ENCODE data around the gene ARHGAP29.

ARHGAP29 gene

GRCh38 chr1:94234615-94235014, 2.8 kb downstream of the ARHGAP29 start:
- DNase-seq (ENCODE audit: low read depth), result no peak

DNA sequence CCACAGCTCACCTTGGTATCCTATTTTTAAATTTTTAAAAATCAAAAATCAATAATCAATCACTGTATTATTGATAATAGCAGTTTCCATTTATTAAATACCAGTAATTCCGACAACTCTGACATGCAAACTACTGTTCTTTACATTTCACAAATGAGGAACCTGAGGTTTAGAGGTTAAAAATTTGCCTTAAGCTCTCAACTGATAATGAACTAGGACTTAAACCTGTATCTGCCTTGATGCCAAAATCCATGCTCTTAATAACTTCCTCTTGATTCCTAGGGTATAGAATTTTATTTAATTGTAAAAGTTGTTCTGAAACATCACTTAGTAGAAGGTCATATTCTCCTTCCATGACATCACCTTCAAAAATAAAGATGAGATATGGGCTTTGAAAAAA, 5.6 kb downstream of the ARHGAP29 start:
- DNase-seq (ENCODE audit: low read depth), result no peak

DNA sequence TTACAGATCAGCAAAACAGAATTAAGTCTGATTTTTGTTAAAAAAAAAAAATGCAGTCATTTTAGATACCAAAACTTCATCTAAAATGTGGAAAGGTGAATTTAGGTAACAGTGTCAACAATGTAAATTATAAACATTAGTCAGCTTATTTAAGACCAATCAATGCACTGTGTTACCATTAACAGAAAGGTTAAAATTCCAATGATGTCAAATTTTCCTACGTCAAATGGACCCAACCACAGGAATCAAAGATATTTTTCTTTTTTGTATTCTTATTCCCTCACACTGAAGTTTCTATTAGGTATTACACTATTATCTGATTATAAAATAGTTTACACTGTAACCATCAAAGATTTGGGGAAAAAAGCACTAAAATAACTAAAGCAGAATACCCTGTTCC, 6.5 kb downstream of the ARHGAP29 start:
- DNase-seq (ENCODE audit: low read depth), result no peak

GRCh38 chr1:94228640-94229375, 8.6 kb downstream of the ARHGAP29 start:
- DNase-seq (ENCODE audit: low read depth), result no peak

GRCh38 chr1:94227624-94228023, 9.8 kb downstream of the ARHGAP29 start:
- DNase-seq (ENCODE audit: low read depth), result no peak

GRCh38 chr1:94225845-94226244, 11.5 kb downstream of the ARHGAP29 start:
- DNase-seq (ENCODE audit: low read depth), result no peak

GRCh38 chr1:94218332-94218731, 19.1 kb downstream of the ARHGAP29 start:
- no peak for DNase-seq (ENCODE audit: low read depth)

DNA sequence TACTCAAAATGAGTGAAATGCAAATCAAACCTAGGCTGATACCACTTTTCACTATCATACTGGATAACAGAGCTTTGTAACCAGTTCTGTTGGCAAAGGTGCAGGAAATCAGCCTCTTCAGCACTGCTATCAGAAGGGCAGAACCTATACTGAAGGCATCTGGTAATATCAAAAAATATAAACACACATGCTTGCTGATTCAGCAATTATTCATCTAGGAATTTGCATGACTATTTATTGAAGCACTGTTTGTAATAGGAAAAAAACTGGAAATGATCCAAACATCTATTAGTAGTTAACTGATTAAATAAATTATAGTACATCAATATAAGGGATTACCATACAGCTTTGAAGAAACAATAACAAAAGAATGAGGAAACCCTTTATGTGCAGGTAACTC, 21.4 kb downstream of the ARHGAP29 start:
- DNase-seq (ENCODE audit: low read depth), result no peak

DNA sequence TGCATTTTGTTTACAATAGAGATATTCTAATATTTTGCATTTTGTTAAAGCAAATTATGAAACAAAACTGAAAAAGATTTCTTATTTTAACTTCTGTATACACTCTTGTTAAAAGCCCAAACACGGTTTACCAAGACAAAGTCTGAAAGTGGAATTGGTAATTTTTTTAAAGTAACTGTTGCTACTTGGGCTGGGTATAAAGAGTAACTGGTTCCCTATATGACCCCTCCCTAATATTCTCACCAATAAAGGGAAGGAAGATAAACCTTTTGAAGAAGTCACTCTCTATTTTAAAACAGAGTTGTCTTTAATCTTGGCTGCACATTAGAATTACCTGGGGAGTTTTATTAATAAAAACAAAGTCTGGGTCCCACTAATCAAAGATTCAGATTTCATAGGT, 27.4 kb downstream of the ARHGAP29 start:
- no peak for DNase-seq (ENCODE audit: low read depth)

- no peak for DNase-seq (ENCODE audit: low read depth)
Observed at GRCh38 chr1:94209425-94209824, 28.0 kb downstream of the ARHGAP29 start.

DNA sequence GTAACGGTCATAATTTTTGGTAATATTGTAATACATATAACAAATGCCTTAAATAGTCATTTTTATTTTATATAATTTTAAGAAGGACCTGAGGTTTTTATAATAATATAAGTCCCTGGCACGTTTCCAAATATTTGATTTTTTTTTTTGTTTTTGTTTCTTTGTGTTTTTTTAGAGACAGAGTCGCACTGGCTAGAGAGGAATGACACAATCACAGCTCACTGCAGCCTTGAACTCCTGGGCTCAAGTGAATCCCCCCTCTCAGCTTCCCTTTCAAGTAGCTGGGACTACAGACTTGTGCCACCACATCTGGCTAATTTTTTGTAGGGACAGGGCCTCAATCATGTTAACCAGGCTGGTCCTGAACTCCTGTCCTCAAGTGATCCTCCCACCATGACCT, 29.7 kb downstream of the ARHGAP29 start:
- DNase-seq (ENCODE audit: low read depth), result no peak

DNA sequence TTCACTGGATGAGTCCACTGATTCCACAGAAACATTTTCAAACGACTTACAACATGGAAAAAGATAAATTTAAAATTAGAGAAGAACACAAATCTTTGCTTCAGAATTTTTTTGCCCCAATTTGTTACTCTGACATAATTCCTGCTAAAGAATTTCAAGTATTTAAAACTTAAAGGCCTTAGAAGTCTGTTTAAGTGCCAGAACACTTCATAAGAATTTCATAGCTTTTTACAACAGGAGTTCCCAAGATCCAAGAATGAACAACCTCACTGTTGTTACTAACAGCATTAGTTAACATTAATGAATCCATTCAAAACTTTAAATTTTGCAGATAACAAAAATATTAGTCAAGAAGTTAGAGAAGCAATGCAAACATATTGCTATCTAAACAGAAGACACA, 31.7 kb downstream of the ARHGAP29 start:
- no peak for DNase-seq (ENCODE audit: low read depth)

DNA sequence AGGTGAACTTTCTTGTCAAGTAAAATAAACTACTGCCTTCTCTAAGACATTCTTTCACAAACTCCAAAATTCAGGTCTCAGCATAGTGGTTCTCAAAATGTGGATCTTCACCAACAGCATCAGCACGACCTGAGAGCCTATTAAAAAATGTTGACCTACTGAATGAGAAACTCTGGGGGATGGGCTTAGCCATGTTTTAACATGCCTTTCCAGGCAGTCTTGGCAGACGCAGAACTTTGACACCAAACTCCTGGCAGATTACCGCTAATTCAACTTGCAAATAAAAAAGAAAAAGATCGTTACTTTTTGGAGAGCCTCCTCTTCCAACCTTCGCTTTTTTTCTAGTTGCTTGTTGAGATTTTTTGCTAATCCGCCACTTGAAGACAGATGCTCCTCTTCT, 35.1 kb downstream of the ARHGAP29 start:
- no peak for DNase-seq (ENCODE audit: low read depth)

GRCh38 chr1:94199398-94199797, 38.0 kb downstream of the ARHGAP29 start:
- DNase-seq (ENCODE audit: low read depth), result no peak

DNA sequence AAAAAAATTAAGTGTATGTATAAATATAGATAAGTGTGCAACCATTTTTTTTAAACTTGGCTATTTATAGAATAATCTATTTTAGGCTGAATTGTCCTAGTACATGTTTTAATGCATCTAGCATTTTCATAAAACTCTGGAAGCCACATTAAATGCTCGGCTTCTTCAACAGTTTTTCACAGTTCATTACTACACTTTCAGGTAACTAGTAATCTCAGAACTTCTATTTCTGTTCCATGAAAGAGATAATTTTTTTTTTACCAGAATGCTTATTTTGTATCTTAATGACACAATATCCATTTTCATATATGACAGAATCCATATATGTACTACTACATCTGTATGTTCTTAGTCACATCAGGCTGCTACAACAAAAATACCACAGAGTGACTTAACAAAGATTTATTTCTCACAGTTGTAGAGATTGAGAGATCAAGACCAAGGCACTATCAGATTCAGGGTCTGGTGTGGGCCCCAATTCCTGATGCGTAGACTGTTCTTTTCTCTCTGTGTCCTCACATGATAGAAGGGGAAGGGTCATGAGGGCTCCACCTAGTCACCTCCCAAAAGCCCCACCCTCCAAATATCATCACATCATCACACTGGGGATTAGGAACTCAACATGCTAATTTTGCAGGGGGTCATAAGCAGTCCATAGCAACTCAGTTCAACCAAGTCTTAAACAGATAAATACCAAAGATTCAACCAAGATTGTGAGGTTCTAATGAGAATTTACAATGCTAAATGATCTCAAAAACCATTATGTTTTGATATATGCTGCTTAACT, 43.1 kb downstream of the ARHGAP29 start:
- no peak for DNase-seq (ENCODE audit: low read depth)

GRCh38 chr1:94193128-94193527, 44.3 kb downstream of the ARHGAP29 start:
- DNase-seq (ENCODE audit: low read depth), result no peak

DNA sequence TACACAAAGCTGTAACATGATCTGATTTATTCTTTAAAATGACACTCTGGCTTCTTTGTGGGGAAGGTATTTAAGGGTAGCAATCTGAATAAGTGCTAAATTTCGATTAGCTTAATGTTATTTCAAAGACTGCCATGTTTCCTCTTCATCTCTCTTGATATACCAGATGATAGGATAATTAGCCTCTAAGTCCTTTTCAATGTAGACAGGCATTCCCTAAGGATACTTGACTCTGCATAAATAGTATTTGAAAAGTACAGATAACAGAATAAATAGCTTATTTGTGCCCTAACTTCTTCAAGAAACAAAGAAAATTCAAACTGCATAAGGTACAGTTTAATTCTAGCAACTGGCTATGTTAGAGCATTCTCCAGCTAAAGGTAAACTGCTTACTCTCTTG, 46.2 kb downstream of the ARHGAP29 start:
- no peak for DNase-seq (ENCODE audit: low read depth)

DNA sequence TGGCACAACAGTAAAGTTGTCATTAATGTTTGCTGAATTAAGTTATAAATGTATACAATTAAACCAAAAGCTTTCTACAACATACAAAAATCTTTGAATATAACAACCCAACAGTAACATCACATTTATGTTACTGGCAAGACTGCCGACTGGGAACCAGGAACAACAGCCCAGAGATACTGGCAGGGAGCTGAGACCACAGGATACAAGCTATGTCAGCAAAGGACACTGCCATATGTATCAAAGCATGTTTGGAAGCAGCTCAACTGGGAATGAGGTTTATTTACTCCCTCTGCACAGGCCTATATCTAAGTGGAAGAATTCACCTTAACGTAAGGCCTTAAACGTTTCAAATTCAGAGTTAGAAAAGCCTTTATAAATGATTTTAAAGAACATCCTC, 50.4 kb downstream of the ARHGAP29 start:
- no peak for DNase-seq (ENCODE audit: low read depth)

GRCh38 chr1:94183197-94183815, 54.1 kb downstream of the ARHGAP29 start:
- DNase-seq (ENCODE audit: low read depth), result no peak

DNA sequence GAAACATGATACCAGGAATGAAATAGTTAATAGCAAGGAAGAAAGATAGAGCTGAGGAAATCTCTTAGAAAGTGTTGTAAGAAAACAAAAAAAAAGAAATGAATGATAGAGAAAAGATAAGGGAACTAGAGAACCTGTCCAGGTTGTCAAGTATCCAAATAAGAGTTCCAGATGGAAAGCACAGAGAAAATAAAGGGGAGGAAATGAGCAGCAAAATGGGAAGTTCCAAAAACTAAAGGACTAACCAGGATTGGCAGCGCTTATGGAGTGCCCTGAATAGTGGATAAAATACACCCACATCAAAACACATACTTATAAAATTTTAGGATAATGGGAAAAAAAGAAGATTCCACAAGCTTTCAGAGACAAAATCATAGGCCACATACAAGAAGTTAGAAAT, 55.2 kb downstream of the ARHGAP29 start:
- DNase-seq (ENCODE audit: low read depth), result no peak

GRCh38 chr1:94180650-94181049, 56.7 kb downstream of the ARHGAP29 start:
- DNase-seq (ENCODE audit: low read depth), result no peak

- no peak for DNase-seq (ENCODE audit: low read depth)
Observed at GRCh38 chr1:94178901-94179300, 58.5 kb downstream of the ARHGAP29 start.

- no peak for DNase-seq (ENCODE audit: low read depth)
Observed at GRCh38 chr1:94169126-94169525, 68.3 kb downstream of the ARHGAP29 start.

All from stimulated activated CD8-positive, alpha-beta memory T cell treated with anti-CD3 and anti-CD28 coated beads, Interleukin-12 subunit alpha, Interleukin-12 subunit beta, amount 100 ng/mL, for 1 hour (primary cell).